Natural killer cell (primary cell): Measurements from ENCODE around the gene MRPS7. TPM values are rescaled to one million over a fixed set of nuclear protein-coding genes. Genes with fewer than 3 reads are reported as not detected.

Experiments
- ATAC-seq, 3 donors: fragments of 150-1000 bp in 2 of 3; fragments of 200-7000 bp in 1 of 3; cut with Tn5 transposase; 1 replicate in 1 of 3; 2 replicates in 2 of 3; pipeline ENCODE4 v1.10.0; 2021; ENCODE audit warnings: mild to moderate bottlenecking in 2 of 3, moderate library complexity in 2 of 3
- DNase-seq, 2 donors: peaks; one replicate each; pipeline versions ENCODE4 v3.0.0 to v3.0.0-alpha.2; 2013 to 2021; ENCODE audit warnings: mixed read lengths in 1 of 2
- H3K27ac ChIP-seq: one replicate; pipeline ENCODE4 v1.5.1; 2013; ENCODE audit warnings: mild to moderate bottlenecking, low read length
- H3K27me3 ChIP-seq: one replicate; pipeline ENCODE4 v1.6.1; 2013; ENCODE audit warnings: low read length; ENCODE audit not compliant: control insufficient read depth, insufficient read depth
- H3K36me3 ChIP-seq: one replicate; pipeline ENCODE4 v1.6.1; 2013; ENCODE audit warnings: low read length; ENCODE audit not compliant: control insufficient read depth, insufficient read depth
- H3K4me1 ChIP-seq: one replicate; pipeline ENCODE4 v1.6.1; 2013; ENCODE audit warnings: low read length; ENCODE audit not compliant: control insufficient read depth, insufficient read depth
- H3K4me3 ChIP-seq: one replicate; pipeline ENCODE4 v1.5.1; 2013; ENCODE audit warnings: low read length
- H3K9me3 ChIP-seq: one replicate; pipeline ENCODE4 v1.6.1; 2013; ENCODE audit warnings: low read length; ENCODE audit not compliant: control insufficient read depth, insufficient read depth
- H3K27ac Mint-ChIP-seq, 2 donors: one replicate each; pipeline ENCODE4 v1.8.0; 2022; ENCODE audit warnings: mild to moderate bottlenecking in 2 of 2, mixed read lengths in 2 of 2, moderate library complexity in 1 of 2
- H3K27me3 Mint-ChIP-seq, 2 donors: one replicate each; pipeline ENCODE4 v1.8.0; 2022; ENCODE audit warnings: low read depth in 2 of 2, mixed read lengths in 2 of 2
- H3K36me3 Mint-ChIP-seq: one replicate; pipeline ENCODE4 v1.8.0; 2022; ENCODE audit warnings: mixed read lengths
- H3K4me1 Mint-ChIP-seq, 2 donors: one replicate each; pipeline ENCODE4 v1.8.0; 2022; ENCODE audit warnings: mixed read lengths in 2 of 2
- H3K4me3 Mint-ChIP-seq: one replicate; pipeline ENCODE4 v1.8.0; 2022; ENCODE audit warnings: mild to moderate bottlenecking, moderate library complexity, mixed read lengths
- H3K9me3 Mint-ChIP-seq, 2 donors: one replicate each; pipeline ENCODE4 v1.8.0; 2022; ENCODE audit warnings: mixed read lengths in 2 of 2
- WGBS: methylation state at CpG from one replicate; pipeline ENCODE4 v1.1.7; 2013; ENCODE audit warnings: missing lambda C conversion rate; ENCODE audit not compliant: insufficient coverage; 5-methylcytosine and 5-hydroxymethylcytosine counted together
- intact Hi-C: fragments of 100-400 bp; cut with micrococcal nuclease; formaldehyde crosslinking; loops from one replicate; pipeline ENCODE4 v1.14.2; 2022
- total RNA-seq, 4 donors: library from RNA; stranded (reverse); fragments of 120-200 nt in 1 of 4; gene quantifications; one replicate each; pipeline versions ENCODE4 v1.2.3 to v1.2.4, GENCODE V29; 2013 to 2022
- TF ChIP-seq, protein P1 (sequence below): fragments of 200-600 bp; IDR thresholded peaks from one replicate; pipeline ENCODE4 v1.8.0; 2022; ENCODE audit warnings: antibody characterized with exemption

The MRPS7 gene
- total RNA-seq, 3 donors from 2014 or later (not counting 1 experiment from before 2014, with no cell fraction given) = 27.3 to 29.4 (median 27.9) TPM

DNA sequence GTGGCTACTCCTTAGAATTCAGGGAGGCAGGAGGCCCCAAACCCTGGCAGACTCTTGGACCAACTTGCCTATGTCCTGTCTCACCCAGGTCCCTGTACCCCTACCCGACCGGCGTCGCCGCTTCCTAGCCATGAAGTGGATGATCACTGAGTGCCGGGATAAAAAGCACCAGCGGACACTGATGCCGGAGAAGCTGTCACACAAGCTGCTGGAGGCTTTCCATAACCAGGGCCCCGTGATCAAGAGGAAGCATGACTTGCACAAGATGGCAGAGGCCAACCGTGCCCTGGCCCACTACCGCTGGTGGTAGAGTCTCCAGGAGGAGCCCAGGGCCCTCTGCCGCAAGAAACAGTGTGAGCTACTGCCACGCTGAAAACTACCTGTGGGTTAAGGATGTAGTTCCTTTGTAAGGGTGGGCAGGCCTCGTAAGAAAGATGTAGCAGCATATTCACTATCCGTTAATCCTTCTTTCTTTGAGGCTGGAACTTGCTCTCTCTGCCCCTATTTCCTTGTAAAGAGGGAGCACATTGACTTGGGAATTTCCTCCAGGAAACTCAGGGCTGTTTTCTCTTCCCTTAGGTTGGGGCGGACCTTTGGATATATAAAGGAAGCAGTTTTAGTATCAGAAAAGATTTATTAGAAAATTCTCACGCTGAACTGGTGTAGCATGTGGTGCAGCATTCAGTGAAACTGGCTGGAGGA is 4.1 kb downstream of the MRPS7 start:
- Histone ChIP-seq H3K27ac (no peak overlapping the region), H3K4me1 (peaks cover 32% of the 10 kb centered on the region), H3K27me3 (no peaks in the 10 kb centered on the region), H3K4me3 (no peak overlapping the region), H3K9me3 (no peaks in the 10 kb centered on the region), H3K36me3 (peaks cover 24% of the 10 kb centered on the region)
- intact Hi-C loops = no loop called here
- Mint-ChIP-seq H3K27me3 (no peaks in the 10 kb centered on the region), H3K36me3 (no peaks in the 10 kb centered on the region), H3K9me3 (no peaks in the 10 kb centered on the region), H3K4me3 (no peak overlapping the region), H3K27ac (no peak overlapping the region), H3K4me1 (peaks cover 17 to 34% of the 10 kb centered on the region in 2 donors)
- TF ChIP-seq, protein P1, sequence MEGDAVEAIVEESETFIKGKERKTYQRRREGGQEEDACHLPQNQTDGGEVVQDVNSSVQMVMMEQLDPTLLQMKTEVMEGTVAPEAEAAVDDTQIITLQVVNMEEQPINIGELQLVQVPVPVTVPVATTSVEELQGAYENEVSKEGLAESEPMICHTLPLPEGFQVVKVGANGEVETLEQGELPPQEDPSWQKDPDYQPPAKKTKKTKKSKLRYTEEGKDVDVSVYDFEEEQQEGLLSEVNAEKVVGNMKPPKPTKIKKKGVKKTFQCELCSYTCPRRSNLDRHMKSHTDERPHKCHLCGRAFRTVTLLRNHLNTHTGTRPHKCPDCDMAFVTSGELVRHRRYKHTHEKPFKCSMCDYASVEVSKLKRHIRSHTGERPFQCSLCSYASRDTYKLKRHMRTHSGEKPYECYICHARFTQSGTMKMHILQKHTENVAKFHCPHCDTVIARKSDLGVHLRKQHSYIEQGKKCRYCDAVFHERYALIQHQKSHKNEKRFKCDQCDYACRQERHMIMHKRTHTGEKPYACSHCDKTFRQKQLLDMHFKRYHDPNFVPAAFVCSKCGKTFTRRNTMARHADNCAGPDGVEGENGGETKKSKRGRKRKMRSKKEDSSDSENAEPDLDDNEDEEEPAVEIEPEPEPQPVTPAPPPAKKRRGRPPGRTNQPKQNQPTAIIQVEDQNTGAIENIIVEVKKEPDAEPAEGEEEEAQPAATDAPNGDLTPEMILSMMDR = no peak
- WGBS = 91% methylated on average over 16 of the region's 17 CpGs
- no peak for ATAC-seq
- DNase-seq = peak in 1 of 2 donors; percentile 3

DNA sequence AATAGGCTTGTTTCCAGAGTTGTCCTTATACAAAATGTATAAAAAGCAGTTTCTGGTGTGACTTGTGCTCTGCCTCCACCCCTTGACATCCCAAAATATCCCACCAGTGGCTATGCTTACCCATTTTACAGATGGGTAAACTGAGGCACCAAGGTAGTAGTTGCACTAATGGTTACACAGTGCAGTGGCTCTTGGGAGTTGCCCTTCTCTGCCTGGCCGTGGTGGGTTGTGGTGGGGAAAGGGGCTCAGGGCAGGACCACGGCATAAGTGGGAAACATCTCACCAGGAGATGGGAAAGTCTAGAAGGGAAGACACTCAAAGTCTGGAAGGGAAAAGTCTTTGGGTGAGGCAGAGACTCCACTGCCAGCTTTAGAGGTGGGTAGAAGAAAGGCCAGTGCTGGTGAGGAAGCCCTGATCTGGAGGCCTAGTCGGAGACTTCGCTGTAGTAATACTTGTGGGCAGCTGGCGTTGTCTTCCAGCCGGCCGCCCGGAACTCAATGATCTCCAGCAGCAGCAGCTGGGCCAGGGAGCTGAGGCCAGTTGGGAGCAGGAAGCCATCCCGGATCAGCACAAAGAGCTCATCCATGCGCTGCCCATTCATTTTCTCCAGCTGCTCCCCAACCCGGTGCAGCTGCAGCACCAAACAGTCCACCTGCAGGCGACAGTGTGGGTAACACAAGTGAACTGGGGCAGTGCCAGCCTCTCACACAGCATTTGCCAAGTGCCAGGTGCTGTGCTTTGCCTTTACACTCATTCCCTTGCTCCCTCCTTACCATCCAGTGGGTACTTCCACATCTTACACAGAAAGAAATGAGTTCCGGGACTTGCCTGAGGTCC is 4.9 kb downstream of the MRPS7 start:
- H3K4me3 Mint-ChIP-seq = no peak overlapping the region
- WGBS = 94% methylated on average over 13 of the region's 13 CpGs
- Histone ChIP-seq H3K4me1 (peaks cover 31% of the 10 kb centered on the region), H3K9me3 (no peaks in the 10 kb centered on the region), H3K27ac (no peak overlapping the region), H3K27me3 (no peaks in the 10 kb centered on the region), H3K36me3 (peaks cover 24% of the 10 kb centered on the region), H3K4me3 (no peak overlapping the region)
- no peaks in the 10 kb centered on the region for H3K9me3 Mint-ChIP-seq
- H3K4me1 Mint-ChIP-seq = peaks cover 13 to 27% of the 10 kb centered on the region in 2 donors
- no peaks in the 10 kb centered on the region for H3K36me3 Mint-ChIP-seq
- no peak for ATAC-seq
- no peaks in the 10 kb centered on the region for H3K27me3 Mint-ChIP-seq
- intact Hi-C loops = no loop called here
- DNase-seq = no peak
- TF ChIP-seq, protein P1 = no peak
- H3K27ac Mint-ChIP-seq = no peak overlapping the region

DNA sequence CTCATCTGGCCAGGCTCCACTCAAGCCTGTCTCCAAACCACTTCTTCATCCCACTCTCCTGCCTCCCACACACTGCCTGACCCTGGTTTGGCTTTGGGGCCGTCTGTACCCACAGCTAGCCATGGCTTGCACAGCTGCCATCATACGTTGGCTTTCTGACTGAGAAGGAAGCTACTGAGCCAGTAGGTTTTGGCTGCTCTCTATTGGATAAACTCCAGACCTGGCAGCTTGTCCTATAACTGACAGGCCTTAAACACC is 5.4 kb downstream of the MRPS7 start:
- Mint-ChIP-seq H3K27me3 (no peaks in the 10 kb centered on the region), H3K4me3 (no peak overlapping the region), H3K9me3 (no peaks in the 10 kb centered on the region), H3K36me3 (no peaks in the 10 kb centered on the region), H3K27ac (no peak overlapping the region), H3K4me1 (peaks cover 16 to 27% of the 10 kb centered on the region in 2 donors)
- Histone ChIP-seq H3K27me3 (no peaks in the 10 kb centered on the region), H3K36me3 (peaks cover 24% of the 10 kb centered on the region), H3K4me1 (peaks cover 35% of the 10 kb centered on the region), H3K27ac (no peak overlapping the region), H3K4me3 (no peak overlapping the region), H3K9me3 (no peaks in the 10 kb centered on the region)
- 85% methylated on average over 2 of the region's 2 CpGs for WGBS
- intact Hi-C loops = no loop called here
- DNase-seq = peak in 1 of 2 donors; percentile 3
- TF ChIP-seq, protein P1 = no peak
- ATAC-seq = no peak
